Neuronal stem cell (in vitro differentiated cells): Measurements from ENCODE around the gene REC114.

Experiments
- DNase-seq: peaks from one replicate; pipeline ENCODE4 v3.0.0-alpha.2; 2013; ENCODE audit warnings: low spot score
- H2AFZ ChIP-seq: one replicate; pipeline ENCODE4 v1.6.1; 2013; ENCODE audit warnings: mild to moderate bottlenecking, low read length, inconsistent platforms
- H2AK5ac ChIP-seq: 2 replicates; pipeline ENCODE4 v1.6.1; 2013; ENCODE audit warnings: low read depth, mild to moderate bottlenecking, inconsistent platforms, low read length, moderate library complexity, mixed read lengths
- H2BK120ac ChIP-seq: 2 replicates; pipeline ENCODE4 v1.6.1; 2013; ENCODE audit warnings: low read depth, mild to moderate bottlenecking, inconsistent platforms, low read length, moderate library complexity, mixed read lengths
- H2BK12ac ChIP-seq: one replicate; pipeline ENCODE4 v1.6.1; 2013; ENCODE audit warnings: low read length, inconsistent platforms
- H2BK15ac ChIP-seq: 2 replicates; pipeline ENCODE4 v1.6.1; 2013; ENCODE audit warnings: mild to moderate bottlenecking, low read length, inconsistent platforms, mixed read lengths
- H2BK5ac ChIP-seq: one replicate; pipeline ENCODE4 v1.6.1; 2013; ENCODE audit warnings: inconsistent platforms, mild to moderate bottlenecking, low read length, moderate library complexity
- H3K14ac ChIP-seq: one replicate; pipeline ENCODE4 v1.6.1; 2013; ENCODE audit warnings: low read length, inconsistent platforms
- H3K18ac ChIP-seq: 2 replicates; pipeline ENCODE4 v1.6.1; 2013; ENCODE audit warnings: low read length, inconsistent platforms
- H3K23ac ChIP-seq: 2 replicates; pipeline ENCODE4 v1.6.1; 2013; ENCODE audit warnings: low read depth, mild to moderate bottlenecking, mixed read lengths, low read length, inconsistent platforms; ENCODE audit not compliant: poor library complexity
- H3K27ac ChIP-seq: replicated peaks from 3 replicates; pipeline ENCODE4 v1.5.1; 2013; ENCODE audit warnings: low read length, inconsistent platforms
- H3K27me3 ChIP-seq, 3 experiments: 2 replicates each; pipeline ENCODE4 v1.6.1; 2013; ENCODE audit warnings: low read length in 3 of 3, mild to moderate bottlenecking in 2 of 3, inconsistent platforms in 1 of 3, low read depth in 1 of 3, mixed read lengths in 1 of 3, moderate library complexity in 1 of 3; ENCODE audit not compliant: control insufficient read depth in 3 of 3, insufficient read depth in 3 of 3
- H3K36me3 ChIP-seq, 2 donors: replicated peaks in 1 of 2; 2 replicates each; pipeline ENCODE4 v1.6.1; 2013; ENCODE audit warnings: low read length in 2 of 2; ENCODE audit not compliant: control insufficient read depth in 2 of 2, insufficient read depth in 2 of 2
- H3K4ac ChIP-seq: 2 replicates; pipeline ENCODE4 v1.6.1; 2013; ENCODE audit warnings: inconsistent platforms, mild to moderate bottlenecking, low read length, moderate library complexity
- H3K4me1 ChIP-seq, 2 donors: 1 replicate in 1 of 2; 2 replicates in 1 of 2; pipeline ENCODE4 v1.6.1; 2013; ENCODE audit warnings: low read length in 2 of 2, low read depth in 1 of 2; ENCODE audit not compliant: control insufficient read depth in 2 of 2, insufficient read depth in 1 of 2
- H3K4me2 ChIP-seq: one replicate; pipeline ENCODE4 v1.6.1; 2013; ENCODE audit warnings: mild to moderate bottlenecking, low read length, inconsistent platforms; ENCODE audit not compliant: insufficient read depth, poor library complexity, severe bottlenecking
- H3K4me3 ChIP-seq, 2 donors: 2 replicates each; pipeline ENCODE4 v1.5.1; 2013; ENCODE audit warnings: low read length in 2 of 2, mild to moderate bottlenecking in 2 of 2, inconsistent platforms in 1 of 2, moderate library complexity in 1 of 2
- H3K79me1 ChIP-seq: one replicate; pipeline ENCODE4 v1.6.1; 2013; ENCODE audit warnings: low read depth, mild to moderate bottlenecking, inconsistent platforms, low read length, moderate library complexity
- H3K9ac ChIP-seq: one replicate; pipeline ENCODE4 v1.6.1; 2013; ENCODE audit warnings: mild to moderate bottlenecking, low read depth, low read length, inconsistent platforms; ENCODE audit not compliant: poor library complexity
- H3K9me3 ChIP-seq, 2 donors: replicated peaks in 1 of 2; 2 replicates each; pipeline versions ENCODE3 to v1.6.1; 2013; ENCODE audit warnings: low read length in 2 of 2, mild to moderate bottlenecking in 2 of 2, inconsistent platforms in 1 of 2, low read depth in 1 of 2, mixed read lengths in 1 of 2, moderate library complexity in 1 of 2; ENCODE audit not compliant: control insufficient read depth in 2 of 2, insufficient read depth in 1 of 2
- H4K8ac ChIP-seq: one replicate; pipeline ENCODE4 v1.6.1; 2013; ENCODE audit warnings: low read depth, mild to moderate bottlenecking, inconsistent platforms, low read length, moderate library complexity
- H4K91ac ChIP-seq: one replicate; pipeline ENCODE4 v1.6.1; 2013; ENCODE audit warnings: low read length, low read depth, mild to moderate bottlenecking, inconsistent platforms; ENCODE audit not compliant: poor library complexity
- WGBS, 2 donors: extraction: QIAGEN DNeasy Blood & Tissue Kit; methylation state at CpG; one replicate each; pipeline ENCODE4 v1.1.7; 2013; ENCODE audit warnings: missing lambda C conversion rate in 2 of 2, mixed read lengths in 1 of 2; ENCODE audit not compliant: insufficient read length in 2 of 2, insufficient replicate concordance in 1 of 2; ENCODE audit errors: extremely low coverage in 2 of 2; 5-methylcytosine and 5-hydroxymethylcytosine counted together

Gene REC114

DNA sequence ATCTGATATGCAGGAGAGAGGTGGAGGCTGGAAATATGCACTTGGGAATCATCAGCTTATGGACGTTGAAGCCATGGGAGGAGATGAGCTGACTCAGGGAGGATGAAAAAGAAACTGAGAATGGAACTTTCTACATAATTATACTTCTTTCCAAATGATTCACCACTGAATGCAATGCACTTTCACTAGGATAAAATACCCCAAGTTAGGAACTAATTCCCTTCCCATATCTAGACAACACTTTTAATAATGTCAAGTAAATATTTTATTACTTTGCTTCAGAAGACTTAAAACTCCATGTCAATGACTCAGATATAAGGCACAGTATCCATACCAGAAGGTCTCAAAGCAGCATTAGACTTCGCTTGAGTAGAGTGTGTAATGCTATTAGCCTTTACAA lies 166.0 kb downstream of the REC114 start:
- Histone ChIP-seq H3K36me3 (no peaks in the 10 kb centered on the region), H3K4me2 (no peak overlapping the region), H3K27me3 (no peaks in the 10 kb centered on the region), H2BK12ac (no peak overlapping the region), H3K18ac (no peak overlapping the region), H3K4me1 (no peaks in the 10 kb centered on the region), H3K14ac (no peak overlapping the region), H3K79me1 (peaks cover 4% of the 10 kb centered on the region), H3K9ac (no peak overlapping the region), H3K4ac (no peak overlapping the region), H4K91ac (no peak overlapping the region), H2BK120ac (no peak overlapping the region), H4K8ac (no peak overlapping the region), H2AFZ (no peak overlapping the region), H2BK5ac (no peak overlapping the region), H3K4me3 (no peak overlapping the region), H3K9me3 (no peaks in the 10 kb centered on the region), H2BK15ac (no peak overlapping the region), H3K27ac (no peak overlapping the region), H2AK5ac (no peak overlapping the region), H3K23ac (no peak overlapping the region)
- no CpG with 5 or more reads among the region's 2 CpGs for WGBS, 2 donors
- no peak for DNase-seq
